Measurements from ENCODE around the gene RFC2.
A peak's percentile ranks its signal among the peaks of the same experiment; 100 is the strongest.

RFC2 gene

GRCh38 chr7:74254129-74254857, at the start of gene RFC2 (continued):
- TF ChIP-seq ZNF280D (tag by site-specific recombination; IDR thresholded peaks at IDR 0.05) (no peak), WT1 (tag by site-specific recombination; IDR thresholded peaks at IDR 0.05) (0 out of 2 replicates have a peak, but pooled peaks have one; percentile 9), ZNF239 (tag by site-specific recombination; IDR thresholded peaks at IDR 0.05) (0 out of 2 replicates have a peak, but pooled peaks have one; percentile 16), ZNF521 (tag by site-specific recombination; IDR thresholded peaks at IDR 0.05) (no peak), ZNF677 (tag by site-specific recombination; IDR thresholded peaks at IDR 0.05) (no peak), RBAK (tag by site-specific recombination; IDR thresholded peaks at IDR 0.05) (no peak), ZNF335 (tag by site-specific recombination; conservative IDR thresholded peaks at IDR 0.05) (peak; percentile 85), SCRT2 (tag by site-specific recombination; IDR thresholded peaks at IDR 0.05) (no peak), ZBTB49 (tag by site-specific recombination; IDR thresholded peaks at IDR 0.05; ENCODE audit: low read depth) (no peak), HOXD13 (CRISPR knock-in tag; IDR thresholded peaks at IDR 0.05; ENCODE audit: borderline replicate concordance) (peak; percentile 87; the same call in 1 of the 2 replicates), ZNF585B (tag by site-specific recombination; IDR thresholded peaks at IDR 0.05) (no peak), ZEB2 (tag by site-specific recombination; IDR thresholded peaks at IDR 0.05) (peak; percentile 46; the same call in 1 of the 2 replicates), SCRT1 (tag by site-specific recombination; IDR thresholded peaks at IDR 0.05; ENCODE audit: borderline replicate concordance) (no peak), TRIM28 (IDR thresholded peaks at IDR 0.05; ENCODE audit: borderline replicate concordance, low read length) (no peak), ZNF777 (tag by site-specific recombination; IDR thresholded peaks at IDR 0.05; ENCODE audit: borderline replicate concordance) (no peak; the same call in 1 of the 2 replicates), REST (tag by site-specific recombination; IDR thresholded peaks at IDR 0.05) (no peak; the same call in 1 of the 2 replicates), ZNF416 (tag by site-specific recombination; IDR thresholded peaks at IDR 0.05) (no peak), ZNF223 (tag by site-specific recombination; IDR thresholded peaks at IDR 0.05) (peak; percentile 98), ZNF518A (tag by site-specific recombination; conservative IDR thresholded peaks at IDR 0.05; ENCODE audit: low read depth) (peak; percentile 51; the same call in 1 of the 2 replicates), ZNF138 (tag by site-specific recombination; IDR thresholded peaks at IDR 0.05; ENCODE audit: borderline replicate concordance) (no peak), ZNF623 (tag by site-specific recombination; IDR thresholded peaks at IDR 0.05) (no peak), ZNF324 (tag by site-specific recombination; IDR thresholded peaks at IDR 0.05) (0 out of 2 replicates have a peak, but pooled peaks have one; percentile 52), SETDB1 (IDR thresholded peaks at IDR 0.05; ENCODE audit: insufficient read length, low read length) (no peak), BCL11A (tag by site-specific recombination; IDR thresholded peaks at IDR 0.05; ENCODE audit: low read depth) (no peak), ZNF366 (tag by site-specific recombination; conservative IDR thresholded peaks at IDR 0.05) (peak; percentile 48)
